T-helper 17 cell (primary cell): ENCODE measurements around the gene FOXF2. TPM values are rescaled to one million over a fixed set of nuclear protein-coding genes. Genes with fewer than 3 reads are reported as not detected.

Experiments used
- ATAC-seq: fragments of 150-1000 bp; cut with Tn5 transposase; 2 replicates; pipeline ENCODE4 v1.10.0; 2021; ENCODE audit warnings: mild to moderate bottlenecking, moderate library complexity
- DNase-seq, 3 donors: peaks; one replicate each; pipeline versions ENCODE4 v3.0.0 to v3.0.0-alpha.2; 2020 to 2021
- H3K9me3 ChIP-seq: one replicate; pipeline ENCODE4 v1.7.0; 2013; ENCODE audit warnings: low read length, mild to moderate bottlenecking; ENCODE audit not compliant: control insufficient read depth, poor library complexity, severe bottlenecking
- H3K27ac Mint-ChIP-seq: one replicate; pipeline ENCODE4 v1.8.0; 2022; ENCODE audit warnings: mild to moderate bottlenecking, moderate library complexity, mixed read lengths
- H3K27me3 Mint-ChIP-seq: one replicate; pipeline ENCODE4 v1.8.0; 2022; ENCODE audit warnings: mixed read lengths
- H3K36me3 Mint-ChIP-seq: one replicate; pipeline ENCODE4 v1.8.0; 2022; ENCODE audit warnings: low read depth, mixed read lengths
- H3K4me1 Mint-ChIP-seq: one replicate; pipeline ENCODE4 v1.8.0; 2022; ENCODE audit warnings: mild to moderate bottlenecking, mixed read lengths
- H3K4me3 Mint-ChIP-seq: one replicate; pipeline ENCODE4 v1.8.0; 2022; ENCODE audit warnings: mild to moderate bottlenecking, moderate library complexity, mixed read lengths
- total RNA-seq, 4 donors: library from RNA in 2 of 4; stranded (reverse) in 2 of 4; gene quantifications; one replicate each; pipeline ENCODE4 v1.2.3 and lab custom pipeline; 2022 to 2026

The FOXF2 gene
- total RNA-seq, 2 donors from 2014 or later = not detected

DNA sequence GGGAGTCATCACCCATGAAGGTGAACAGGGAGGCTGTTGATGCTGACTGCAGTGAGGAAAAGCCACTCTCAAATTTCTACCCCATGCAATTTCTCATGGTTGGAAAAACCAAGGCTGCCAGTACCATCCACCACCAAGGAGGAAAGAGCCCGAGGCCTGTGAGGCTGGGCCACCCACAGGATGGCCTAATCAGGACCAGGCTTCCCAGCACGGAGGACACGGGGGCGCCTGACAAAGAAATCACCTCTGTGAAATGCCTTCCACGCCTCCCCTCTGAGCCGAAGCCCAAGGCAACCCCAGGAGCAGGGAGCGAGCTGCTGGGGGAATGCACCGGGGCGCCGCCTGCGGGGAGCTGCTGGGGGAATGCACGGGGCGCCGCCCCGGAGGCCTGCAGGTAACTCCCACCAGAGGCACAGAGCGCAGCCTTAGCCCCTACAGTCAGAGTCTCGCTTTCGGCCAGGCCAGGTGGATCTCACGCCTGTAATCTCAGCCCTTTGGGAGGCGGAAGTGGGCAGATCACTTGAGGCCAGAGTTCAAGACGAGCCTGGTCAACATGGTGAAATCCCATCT lies 26.9 kb downstream of the FOXF2 start:
- Mint-ChIP-seq H3K27me3 (peaks cover 34% of the 10 kb centered on the region), H3K27ac (no peak overlapping the region), H3K36me3 (no peaks in the 10 kb centered on the region), H3K4me1 (no peaks in the 10 kb centered on the region), H3K4me3 (no peak overlapping the region)
- no peak for ATAC-seq
- no peaks in the 10 kb centered on the region for H3K9me3 ChIP-seq
- DNase-seq = no peak

- no peak for DNase-seq
- H3K4me3 Mint-ChIP-seq = no peak overlapping the region
- no peaks in the 10 kb centered on the region for H3K9me3 ChIP-seq
- H3K36me3 Mint-ChIP-seq = no peaks in the 10 kb centered on the region
- H3K4me1 Mint-ChIP-seq = no peaks in the 10 kb centered on the region
- H3K27me3 Mint-ChIP-seq = peaks cover 34% of the 10 kb centered on the region
- no peak for ATAC-seq
- H3K27ac Mint-ChIP-seq = no peak overlapping the region
Measured at GRCh38 chr6:1416820-1417219, 27.4 kb downstream of the FOXF2 start.

DNA sequence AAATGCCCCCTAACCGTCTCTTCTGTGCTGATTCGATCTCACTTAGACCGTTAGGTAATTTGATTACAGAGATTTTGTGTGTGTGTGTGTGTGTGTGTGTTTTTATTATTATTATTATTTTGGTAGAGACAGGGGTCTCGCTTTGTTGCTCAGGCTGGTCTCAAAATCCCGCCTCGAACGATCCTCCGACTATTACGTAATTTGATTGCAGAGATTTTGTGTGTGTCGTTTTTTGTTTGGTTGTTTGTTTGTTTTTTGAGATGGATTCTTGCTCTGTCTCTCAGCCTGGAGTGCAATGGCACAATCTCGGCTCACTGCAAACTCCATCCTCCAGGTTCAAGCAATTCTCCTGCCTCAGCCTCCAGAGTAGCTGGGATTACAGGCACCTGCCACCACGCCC lies 28.3 kb downstream of the FOXF2 start:
- H3K9me3 ChIP-seq = no peaks in the 10 kb centered on the region
- Mint-ChIP-seq H3K27ac (peak overlapping the region; percentile 14), H3K27me3 (peaks cover 32% of the 10 kb centered on the region), H3K4me1 (no peaks in the 10 kb centered on the region), H3K36me3 (no peaks in the 10 kb centered on the region), H3K4me3 (no peak overlapping the region)
- no peak for DNase-seq
- no peak for ATAC-seq

- H3K27ac Mint-ChIP-seq = no peak overlapping the region
- DNase-seq = no peak
- H3K4me3 Mint-ChIP-seq = no peak overlapping the region
- H3K36me3 Mint-ChIP-seq = no peaks in the 10 kb centered on the region
- H3K9me3 ChIP-seq = no peaks in the 10 kb centered on the region
- no peaks in the 10 kb centered on the region for H3K4me1 Mint-ChIP-seq
- ATAC-seq = no peak
- peaks cover 35% of the 10 kb centered on the region for H3K27me3 Mint-ChIP-seq
Measured at GRCh38 chr6:1418471-1419191, 29.3 kb downstream of the FOXF2 start.

DNA sequence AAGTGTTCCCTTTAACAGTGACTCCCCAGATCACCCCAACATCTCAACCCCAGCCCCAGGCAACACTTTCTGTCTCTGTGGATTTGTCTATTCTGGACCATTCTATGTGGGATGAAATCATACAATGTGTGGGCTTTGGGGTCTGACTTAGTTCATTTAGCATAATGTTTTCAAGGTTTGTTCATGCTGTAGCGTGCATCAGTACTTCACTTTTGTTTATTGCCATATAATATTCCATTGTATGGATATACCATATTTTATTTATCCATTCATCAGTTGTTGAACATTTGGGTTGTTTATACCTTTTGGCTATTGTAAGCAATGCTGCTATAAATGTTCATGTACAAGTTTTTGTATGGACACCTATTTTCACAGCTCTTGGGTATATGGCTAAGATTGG lies 31.0 kb downstream of the FOXF2 start:
- Mint-ChIP-seq H3K4me1 (peaks cover 2% of the 10 kb centered on the region), H3K36me3 (no peaks in the 10 kb centered on the region), H3K4me3 (no peak overlapping the region), H3K27me3 (peaks cover 49% of the 10 kb centered on the region), H3K27ac (no peak overlapping the region)
- DNase-seq = no peak
- no peaks in the 10 kb centered on the region for H3K9me3 ChIP-seq
- ATAC-seq = no peak

DNA sequence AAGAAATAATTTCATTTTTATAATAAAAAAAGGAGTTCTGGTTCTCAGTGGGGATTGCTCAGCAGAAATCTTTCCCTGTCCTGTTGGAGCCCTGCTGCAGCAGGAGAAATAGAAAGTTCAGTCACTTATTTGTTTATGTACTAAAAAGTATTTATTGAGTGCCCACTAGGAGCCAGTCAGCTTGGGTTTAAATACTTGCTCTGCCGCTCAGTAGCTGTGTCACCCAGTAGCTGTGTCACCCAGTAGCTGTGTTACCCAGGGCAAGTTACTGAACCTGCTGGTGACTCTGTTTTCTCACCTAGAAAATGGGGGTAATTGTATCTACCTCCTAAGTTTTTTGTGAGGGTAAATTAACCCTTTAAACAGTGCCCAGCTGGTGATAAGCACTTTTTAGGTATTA lies 32.9 kb downstream of the FOXF2 start:
- ATAC-seq (no peak), DNase-seq (no peak)
- no peaks in the 10 kb centered on the region for H3K9me3 ChIP-seq
- Mint-ChIP-seq H3K4me3 (no peak overlapping the region), H3K36me3 (peaks cover 4% of the 10 kb centered on the region), H3K27ac (no peak overlapping the region), H3K27me3 (peaks cover 61% of the 10 kb centered on the region), H3K4me1 (peaks cover 2% of the 10 kb centered on the region)

DNA sequence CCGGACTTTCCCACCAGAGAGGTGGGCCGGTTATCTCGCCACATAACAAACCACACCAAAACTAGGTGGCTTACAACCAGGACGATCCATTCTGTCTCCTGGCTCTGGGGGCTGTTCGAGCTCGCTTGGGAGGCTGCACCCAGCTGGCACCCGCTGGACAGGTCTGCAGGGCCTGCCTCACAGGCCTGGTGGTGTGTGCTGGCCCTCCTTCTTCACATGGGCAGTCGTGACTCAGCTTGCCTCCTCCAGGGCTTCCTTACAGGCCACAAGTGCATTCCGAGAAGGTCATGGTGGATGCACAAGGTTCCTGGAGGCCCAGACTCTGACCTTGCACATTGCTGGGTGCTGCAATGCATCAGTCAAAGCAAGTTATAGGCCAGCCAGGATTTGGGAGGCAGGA lies 34.2 kb downstream of the FOXF2 start:
- Mint-ChIP-seq H3K36me3 (peaks cover 4% of the 10 kb centered on the region), H3K4me3 (no peak overlapping the region), H3K4me1 (peaks cover 2% of the 10 kb centered on the region), H3K27me3 (peaks cover 51% of the 10 kb centered on the region), H3K27ac (no peak overlapping the region)
- no peaks in the 10 kb centered on the region for H3K9me3 ChIP-seq
- ATAC-seq (no peak), DNase-seq (no peak)

DNA sequence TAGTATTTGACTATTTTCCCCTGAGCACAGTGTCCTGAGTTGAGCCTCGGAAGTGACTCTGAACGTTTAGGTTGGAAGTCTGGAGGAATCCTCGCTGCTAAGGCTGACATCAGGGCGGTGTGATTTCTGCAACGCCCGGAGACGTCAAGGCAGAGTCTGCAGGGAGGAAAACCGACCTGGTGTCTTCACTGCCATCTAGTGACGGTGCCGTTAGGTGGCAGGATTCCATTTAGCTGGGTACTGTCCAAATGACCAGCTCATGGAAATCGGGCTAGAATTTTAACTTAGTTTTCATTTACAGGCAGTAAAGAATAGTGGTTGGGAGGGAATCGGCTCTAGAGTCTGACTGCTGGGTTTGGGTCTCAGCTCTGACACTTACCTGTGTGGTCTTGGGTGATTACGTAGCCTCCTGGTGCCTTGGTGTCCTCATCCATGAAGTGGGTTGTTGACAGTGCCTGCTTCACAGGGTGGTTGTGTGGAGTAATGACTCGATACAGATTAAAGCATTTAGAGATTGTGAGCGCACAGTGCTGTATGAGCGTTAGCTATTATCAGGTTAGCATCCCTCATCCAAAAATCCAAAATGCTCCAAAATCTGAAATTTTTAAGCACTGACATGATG lies 35.0 kb downstream of the FOXF2 start:
- peak; percentile 37 for ATAC-seq
- H3K9me3 ChIP-seq = no peaks in the 10 kb centered on the region
- H3K4me1 Mint-ChIP-seq = peaks cover 2% of the 10 kb centered on the region
- peaks cover 4% of the 10 kb centered on the region for H3K36me3 Mint-ChIP-seq
- no peak overlapping the region for H3K4me3 Mint-ChIP-seq
- peaks cover 45% of the 10 kb centered on the region for H3K27me3 Mint-ChIP-seq
- no peak for DNase-seq
- H3K27ac Mint-ChIP-seq = no peak overlapping the region

- Mint-ChIP-seq H3K27ac (no peak overlapping the region), H3K4me1 (peaks cover 2% of the 10 kb centered on the region), H3K36me3 (peaks cover 4% of the 10 kb centered on the region), H3K27me3 (peaks cover 45% of the 10 kb centered on the region), H3K4me3 (no peak overlapping the region)
- DNase-seq (no peak), ATAC-seq (no peak)
- no peaks in the 10 kb centered on the region for H3K9me3 ChIP-seq
Measured at GRCh38 chr6:1426416-1426815, 37.0 kb downstream of the FOXF2 start.

DNA sequence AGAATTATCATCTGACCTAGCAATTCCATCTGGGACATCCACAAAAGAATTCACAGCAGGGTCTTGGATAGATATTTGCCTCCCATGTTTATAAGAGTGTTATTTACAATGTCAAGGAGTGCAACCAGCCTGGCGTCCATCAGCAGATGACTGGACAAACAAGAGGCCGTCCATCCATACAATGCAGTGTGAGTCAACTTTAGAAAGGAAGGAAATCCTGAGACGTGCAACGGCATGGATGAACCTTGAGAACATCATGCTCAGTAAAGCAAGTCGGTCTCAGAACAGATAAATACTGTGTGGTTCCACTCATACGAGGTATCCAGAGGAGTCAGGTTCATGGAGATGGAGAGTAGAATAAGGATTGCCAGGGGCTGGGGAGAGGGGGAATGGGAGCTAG lies 46.4 kb downstream of the FOXF2 start:
- no peak for DNase-seq
- peaks cover 4% of the 10 kb centered on the region for H3K36me3 Mint-ChIP-seq
- H3K4me1 Mint-ChIP-seq = peaks cover 7% of the 10 kb centered on the region
- no peak overlapping the region for H3K27ac Mint-ChIP-seq
- H3K4me3 Mint-ChIP-seq = no peak overlapping the region
- peaks cover 55% of the 10 kb centered on the region for H3K27me3 Mint-ChIP-seq
- H3K9me3 ChIP-seq = no peaks in the 10 kb centered on the region
- ATAC-seq = no peak

DNA sequence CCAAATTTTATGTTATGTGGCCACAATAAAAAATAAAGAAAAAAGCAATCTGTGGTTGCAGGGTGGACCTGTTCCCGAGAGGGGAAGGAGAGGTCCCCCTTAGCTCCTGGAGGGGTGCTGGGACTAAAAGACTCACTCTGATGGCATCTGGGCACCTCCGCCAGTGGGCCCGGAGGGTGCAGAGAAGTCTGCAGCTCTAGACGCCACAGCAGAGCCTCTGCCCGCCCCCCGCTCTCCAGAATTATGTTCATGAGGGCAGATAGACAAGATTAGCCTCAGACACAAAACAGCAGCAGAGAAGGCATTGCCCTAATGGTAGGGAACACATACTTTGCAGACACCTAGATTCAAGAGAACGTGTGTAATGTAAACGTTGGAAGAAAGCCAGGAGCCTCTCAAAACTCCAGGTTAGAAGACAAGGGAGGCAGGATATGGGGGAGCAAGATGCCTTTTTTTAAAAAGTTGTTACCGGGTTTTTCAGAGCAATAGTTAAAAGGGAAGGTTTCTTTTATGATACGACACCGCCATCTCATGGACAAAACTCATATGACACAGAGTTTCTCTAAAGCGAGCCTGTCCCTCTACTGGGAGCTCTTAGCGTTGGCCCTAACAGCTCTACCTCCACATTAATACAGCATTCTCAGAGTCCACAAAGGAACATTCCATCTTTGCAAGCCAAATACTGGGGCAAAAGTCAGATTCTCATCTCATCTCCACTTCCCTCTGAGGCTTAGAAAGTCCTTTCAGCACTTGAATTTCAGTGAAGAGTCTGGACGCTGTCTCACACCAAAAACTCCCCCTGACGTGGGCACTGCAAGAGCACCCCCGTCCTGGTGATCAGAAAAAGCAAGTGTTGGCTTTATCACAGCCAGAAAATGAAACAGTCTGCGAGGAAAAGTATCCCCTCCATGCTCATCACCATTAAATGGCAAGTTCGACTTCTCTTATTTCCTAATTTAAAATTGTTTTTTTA lies 47.2 kb downstream of the FOXF2 start:
- DNase-seq = peak in 1 of 3 donors; percentile 39
- no peaks in the 10 kb centered on the region for H3K9me3 ChIP-seq
- Mint-ChIP-seq H3K4me1 (peaks cover 7% of the 10 kb centered on the region), H3K36me3 (peaks cover 4% of the 10 kb centered on the region), H3K27ac (no peak overlapping the region), H3K27me3 (peaks cover 56% of the 10 kb centered on the region), H3K4me3 (no peak overlapping the region)
- peak; percentile 80 for ATAC-seq

DNA sequence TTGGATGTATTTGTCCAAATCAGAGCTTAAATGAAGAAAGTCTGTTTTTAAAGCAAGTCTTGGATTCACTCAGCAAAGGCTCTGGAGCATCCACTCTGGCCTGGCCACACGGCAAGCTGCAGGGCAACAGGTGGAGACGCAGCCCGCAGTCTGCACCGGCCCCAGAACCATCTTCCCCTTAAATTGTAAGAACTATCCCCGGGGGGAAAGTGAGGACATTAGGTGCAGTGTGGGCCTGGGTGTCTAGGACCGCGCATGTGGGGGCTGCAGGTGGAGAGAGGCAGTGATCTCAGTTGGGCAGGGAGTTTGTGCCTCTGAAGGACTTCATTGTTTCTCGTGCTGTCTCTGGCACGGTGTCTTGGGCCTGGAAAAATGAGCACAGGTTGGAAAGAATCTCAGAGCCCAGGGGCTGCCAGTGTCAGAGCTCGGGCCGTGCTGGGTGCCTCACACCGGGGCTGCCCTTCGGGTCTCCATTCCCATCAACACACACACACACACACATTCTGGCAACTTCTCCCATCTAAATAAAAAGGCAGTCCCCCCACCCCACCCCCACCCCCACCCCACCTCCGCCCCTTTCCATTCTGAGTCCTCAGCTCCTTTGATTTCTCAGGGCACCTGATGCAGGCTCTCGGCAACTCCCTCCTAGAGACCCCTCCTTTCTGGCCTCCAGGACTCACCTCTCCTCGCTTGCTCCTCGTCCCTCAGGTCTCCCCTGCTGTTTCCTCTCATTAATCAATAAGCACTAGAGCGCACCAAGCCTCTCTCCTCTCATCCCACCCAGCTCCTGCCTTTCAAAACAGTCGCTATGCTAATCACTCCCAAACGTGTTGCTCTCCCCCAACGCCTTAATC lies 48.4 kb downstream of the FOXF2 start:
- H3K27ac Mint-ChIP-seq = no peak overlapping the region
- H3K9me3 ChIP-seq = no peaks in the 10 kb centered on the region
- DNase-seq = no peak
- H3K36me3 Mint-ChIP-seq = peaks cover 4% of the 10 kb centered on the region
- peaks cover 61% of the 10 kb centered on the region for H3K27me3 Mint-ChIP-seq
- ATAC-seq = no peak
- no peak overlapping the region for H3K4me3 Mint-ChIP-seq
- H3K4me1 Mint-ChIP-seq = peaks cover 7% of the 10 kb centered on the region
